ENCODE data around the gene SLC26A11.
"Not testable (repeated sequence)": the region's sequence is repeated elsewhere in the genome, so short reads cannot be mapped to it uniquely, and the experiment has no call there.

Gene SLC26A11

DNA sequence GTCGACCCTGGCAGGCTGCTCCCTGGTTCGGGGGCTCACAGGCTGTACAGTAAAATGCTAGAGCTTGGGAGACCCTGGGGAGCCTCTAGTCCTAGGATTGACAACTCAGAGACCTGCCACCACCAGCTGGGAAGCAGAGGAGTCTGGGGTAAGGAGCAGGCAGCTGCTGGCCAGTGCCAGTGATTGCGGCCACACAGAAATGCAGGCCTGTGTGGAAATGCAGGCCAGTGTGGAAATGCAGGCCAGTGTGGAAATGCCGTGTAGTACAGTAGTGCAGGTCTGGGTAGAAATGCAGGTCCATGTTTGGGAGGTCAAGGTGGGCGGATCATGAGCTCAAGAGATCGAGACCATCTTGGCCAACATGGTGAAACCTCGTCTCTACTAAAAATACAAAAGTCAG is 23.6 kb upstream of the SLC26A11 start:
- no peak for DNase-seq

DNA sequence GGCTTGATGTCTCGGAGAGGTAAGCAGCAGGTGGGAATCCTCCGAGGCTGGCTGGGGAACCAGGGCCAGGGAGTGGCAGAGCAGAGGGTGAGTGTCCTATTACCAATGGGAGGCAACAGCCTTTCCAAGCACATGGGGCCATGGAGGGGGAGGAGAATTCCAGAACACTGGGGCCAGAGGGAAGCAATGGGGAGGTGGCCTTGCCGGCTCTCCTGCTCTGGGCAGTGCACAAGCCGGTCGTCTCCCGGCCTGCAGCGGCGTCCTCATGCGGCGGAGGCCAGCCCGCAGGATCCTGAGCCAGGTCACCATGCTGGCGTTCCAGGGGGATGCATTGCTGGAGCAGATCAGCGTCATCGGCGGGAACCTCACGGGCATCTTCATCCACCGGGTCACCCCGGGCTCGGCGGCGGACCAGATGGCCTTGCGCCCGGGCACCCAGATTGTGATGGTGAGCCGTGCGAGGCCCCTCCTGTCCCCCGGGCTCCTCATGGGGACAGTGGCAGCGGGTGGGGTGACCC is 22.0 kb upstream of the SLC26A11 start:
- no peak for DNase-seq

DNA sequence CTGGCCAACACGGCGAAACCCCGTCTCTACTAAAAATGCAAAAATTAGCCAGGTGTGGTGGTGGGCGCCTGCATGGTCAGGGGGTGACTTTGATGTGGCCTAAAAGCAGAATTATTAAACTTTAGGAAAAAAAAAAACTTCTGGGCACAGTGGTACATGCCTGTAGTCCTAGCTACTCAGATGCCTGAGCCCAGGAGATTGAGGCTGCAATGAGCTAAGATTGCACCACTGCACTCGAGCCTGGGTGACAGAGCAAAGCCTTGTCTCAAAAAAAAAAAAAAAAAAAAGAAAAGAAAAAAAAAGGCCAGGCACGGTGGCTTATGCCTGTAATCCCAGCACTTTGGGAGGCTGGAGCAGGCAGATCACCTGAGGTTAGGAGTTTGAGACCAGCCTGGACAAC is 20.9 kb upstream of the SLC26A11 start:
- not testable (repeated sequence) for DNase-seq

DNA sequence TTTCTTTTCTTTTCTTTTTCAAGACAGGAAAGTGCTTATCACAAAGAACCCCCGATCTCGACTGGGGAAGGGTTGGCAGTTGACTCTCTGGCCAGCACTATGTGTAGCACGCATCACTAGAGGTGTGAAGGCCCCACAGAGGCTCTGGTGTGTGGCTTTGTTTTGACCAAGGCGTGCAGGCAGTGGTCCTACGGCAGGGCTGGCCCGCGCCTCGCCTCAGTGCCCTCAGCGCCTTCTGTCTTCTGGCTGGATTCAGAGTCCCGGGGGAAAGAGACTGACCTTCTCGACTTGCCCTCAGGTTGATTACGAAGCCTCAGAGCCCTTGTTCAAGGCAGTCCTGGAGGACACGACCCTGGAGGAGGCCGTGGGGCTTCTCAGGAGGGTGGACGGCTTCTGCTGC is 18.8 kb upstream of the SLC26A11 start:
- no peak for DNase-seq

DNA sequence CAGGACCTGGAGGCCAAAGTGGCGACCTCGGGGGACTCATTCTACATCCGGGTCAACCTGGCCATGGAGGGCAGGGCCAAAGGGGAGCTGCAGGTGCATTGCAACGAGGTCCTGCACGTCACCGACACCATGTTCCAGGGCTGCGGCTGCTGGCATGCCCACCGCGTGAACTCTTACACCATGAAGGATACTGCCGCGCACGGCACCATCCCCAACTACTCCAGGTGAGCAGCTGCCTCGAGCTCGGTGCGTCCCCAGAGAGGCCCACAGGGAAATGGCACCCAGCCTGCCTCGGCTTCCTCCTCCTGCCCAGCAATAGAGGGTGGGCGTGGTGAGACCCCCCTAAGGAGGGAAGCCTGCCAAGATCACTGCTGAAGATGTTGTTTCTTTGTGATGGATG is 18.0 kb upstream of the SLC26A11 start:
- DNase-seq, result no peak

DNA sequence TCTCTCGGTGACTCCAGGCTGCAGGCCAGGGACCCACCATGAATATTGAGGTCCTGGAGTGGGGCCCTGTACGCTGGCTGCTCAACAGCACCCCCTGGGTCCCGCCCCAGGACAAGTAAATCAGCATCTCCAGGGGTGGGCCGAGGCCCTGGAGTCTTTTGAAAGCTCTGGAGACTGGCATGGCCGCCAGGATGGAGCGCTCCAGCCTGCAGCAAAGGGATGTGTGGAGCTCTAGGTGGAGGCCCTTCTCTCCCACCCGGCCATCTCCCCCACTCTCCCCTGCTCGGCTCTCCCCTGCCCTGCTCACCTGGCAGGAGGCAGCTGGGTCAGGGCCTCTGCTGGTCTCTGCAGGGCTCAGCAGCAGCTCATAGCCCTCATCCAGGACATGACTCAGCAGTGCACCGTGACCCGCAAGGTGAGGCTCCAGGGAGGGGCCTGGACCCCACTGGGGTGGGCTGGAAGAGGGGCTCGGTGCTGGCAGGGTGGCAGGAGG is 16.7 kb upstream of the SLC26A11 start:
- DNase-seq, result no peak

DNA sequence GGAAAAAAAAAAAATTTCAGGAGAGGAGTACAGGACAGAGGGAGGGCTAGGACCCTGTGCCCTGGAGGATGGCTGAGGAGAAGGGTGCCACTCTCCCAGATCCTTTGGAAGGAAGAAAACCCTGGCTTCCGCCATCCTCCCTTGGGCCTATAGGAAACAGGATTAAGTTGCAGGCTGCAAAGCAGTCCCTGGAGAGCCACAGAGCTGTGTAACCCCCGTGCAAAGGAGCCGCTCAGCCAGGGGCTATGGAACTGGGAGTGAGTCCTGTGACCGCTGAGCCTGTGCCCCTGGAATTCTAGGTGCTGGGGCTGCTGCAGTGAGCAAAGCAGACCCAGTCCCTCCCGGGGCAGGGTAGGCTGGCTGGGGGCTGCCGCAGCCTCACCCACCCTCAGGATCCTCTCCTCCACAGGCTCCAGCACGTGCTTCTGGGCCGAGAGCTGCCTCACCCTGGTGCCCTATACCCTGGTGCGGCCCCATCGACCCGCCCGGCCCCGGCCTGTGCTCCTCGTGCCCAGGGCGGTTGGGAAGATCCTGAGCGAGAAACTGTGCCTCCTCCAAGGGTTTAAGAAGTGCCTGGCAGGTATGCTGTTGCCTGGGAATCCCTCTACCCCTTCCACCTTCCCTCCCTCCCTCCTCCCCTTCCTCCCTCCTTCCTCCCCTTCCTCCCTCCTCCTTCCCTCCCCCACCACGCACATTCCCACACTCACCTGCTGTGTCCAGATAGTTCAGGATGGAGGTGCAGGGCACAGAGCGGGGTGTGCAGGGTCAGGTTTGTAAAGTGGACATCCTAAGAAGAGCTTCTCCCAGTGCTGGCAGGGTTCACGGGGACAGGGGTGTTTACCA is 15.4 kb upstream of the SLC26A11 start:
- no peak for DNase-seq

DNA sequence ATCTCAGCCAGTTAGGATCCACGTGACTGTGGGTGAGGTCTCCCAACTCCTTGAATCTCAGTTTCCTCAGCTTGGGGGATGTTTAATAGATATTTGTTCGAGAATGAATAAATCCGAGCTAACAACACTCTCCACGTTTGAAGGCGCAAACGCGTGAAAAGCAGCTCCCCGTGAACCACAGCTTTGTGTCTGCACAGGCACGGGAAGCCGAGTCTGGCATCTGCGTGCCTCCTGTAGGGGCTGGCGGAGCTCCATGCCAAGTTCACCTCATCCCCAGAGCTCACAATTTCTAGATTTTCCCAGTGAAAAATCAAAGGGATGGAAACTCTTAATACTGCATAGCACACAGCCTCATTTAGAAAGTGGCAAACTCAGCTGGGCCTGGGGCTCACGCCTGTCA is 14.4 kb upstream of the SLC26A11 start:
- no peak for DNase-seq

DNA sequence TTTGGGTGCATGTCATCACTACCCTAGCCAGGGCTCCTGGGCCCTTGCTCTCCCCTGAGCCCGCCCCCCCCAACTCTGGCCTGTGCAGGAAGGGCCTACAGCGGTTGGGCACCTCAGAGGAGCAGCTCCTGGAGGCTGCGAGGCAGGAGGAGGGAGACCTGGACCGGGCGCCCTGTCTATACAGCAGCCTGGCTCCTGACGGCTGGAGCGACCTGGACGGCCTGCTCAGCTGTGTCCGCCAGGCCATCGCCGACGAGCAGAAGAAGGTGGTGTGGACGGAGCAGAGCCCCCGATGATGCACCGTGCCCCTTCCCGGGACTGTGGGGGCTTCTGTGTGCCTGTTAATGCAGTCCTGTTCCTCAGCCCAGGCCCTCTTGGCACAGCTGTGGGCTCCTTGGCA is 12.2 kb upstream of the SLC26A11 start:
- DNase-seq, result no peak

DNA sequence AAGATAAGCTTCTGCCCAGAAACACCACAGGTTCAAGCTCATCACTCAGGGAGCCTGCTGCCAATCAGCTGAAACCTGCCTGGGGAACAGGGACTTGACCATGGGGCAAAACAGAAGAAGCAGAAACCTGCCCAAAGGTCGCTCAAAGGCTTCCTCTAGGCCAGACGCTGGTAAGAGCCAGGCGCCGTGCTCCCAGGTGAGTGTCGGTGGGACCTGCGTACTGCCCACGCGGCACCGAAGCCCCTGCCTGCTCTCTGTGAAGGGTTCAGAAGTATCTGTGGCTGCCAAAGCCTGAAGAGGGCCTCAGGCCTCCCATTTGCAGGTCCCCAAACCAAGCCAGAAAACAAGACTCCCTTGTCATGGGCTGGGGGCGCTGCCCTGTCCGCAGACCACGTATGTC is 10.5 kb upstream of the SLC26A11 start:
- DNase-seq, result no peak

DNA sequence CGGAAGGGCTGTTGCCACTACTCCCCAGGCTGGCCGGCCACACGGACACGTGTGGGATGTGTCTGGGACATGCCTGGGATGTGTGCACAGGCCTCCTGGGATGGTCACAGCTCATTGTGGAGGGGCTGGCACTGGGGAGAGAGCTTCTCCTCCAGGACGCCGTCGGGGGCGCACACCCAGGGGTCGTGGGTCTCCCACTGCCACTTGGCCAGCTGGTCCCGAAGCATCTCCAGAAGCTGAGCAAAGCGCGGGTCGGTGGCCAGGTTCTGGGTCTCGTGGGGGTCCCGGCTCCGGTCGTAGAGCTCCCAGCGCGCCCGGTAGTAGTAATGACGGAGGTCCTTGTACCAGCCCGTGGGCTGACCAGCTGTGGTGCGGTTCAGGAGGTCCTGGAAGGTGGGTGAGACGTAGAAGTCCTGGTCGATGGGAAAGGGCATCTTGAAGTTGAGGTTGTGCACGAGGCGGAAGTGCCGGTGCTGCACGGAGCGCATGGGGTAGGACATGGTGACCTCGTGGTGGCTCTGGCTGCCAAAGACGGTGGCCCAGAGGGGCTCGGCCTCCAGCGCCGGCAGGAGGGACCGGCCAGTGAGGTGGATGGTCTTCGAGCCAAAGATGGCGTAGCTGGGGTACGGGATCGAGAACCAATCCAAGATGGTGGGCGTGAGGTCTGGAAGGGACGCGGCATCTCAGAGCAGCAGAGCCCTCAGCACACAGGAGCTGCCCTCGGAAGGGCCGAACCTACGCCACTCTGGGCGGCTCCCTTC is 9.7 kb upstream of the SLC26A11 start:
- no peak for DNase-seq

DNA sequence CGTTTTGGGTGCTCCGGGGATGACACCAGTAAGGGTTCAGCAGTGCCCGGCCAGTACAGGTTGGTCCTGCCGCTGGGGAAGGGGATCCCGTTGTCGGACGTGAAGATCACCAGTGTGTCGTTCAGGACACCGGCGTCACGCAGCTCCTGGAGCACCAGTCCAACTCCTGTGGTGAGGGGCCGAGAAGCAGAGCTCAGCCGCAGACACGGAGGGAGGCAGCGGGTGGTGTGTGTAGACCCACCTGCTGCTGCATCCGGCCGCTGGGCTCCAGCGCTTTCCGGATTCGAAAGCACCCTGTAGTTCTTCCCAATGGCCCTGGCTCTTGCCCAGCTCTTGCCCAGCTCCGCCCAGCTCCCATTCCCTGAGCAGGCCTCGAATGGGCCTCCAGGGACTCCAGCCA is 8.1 kb upstream of the SLC26A11 start:
- DNase-seq, result no peak

DNA sequence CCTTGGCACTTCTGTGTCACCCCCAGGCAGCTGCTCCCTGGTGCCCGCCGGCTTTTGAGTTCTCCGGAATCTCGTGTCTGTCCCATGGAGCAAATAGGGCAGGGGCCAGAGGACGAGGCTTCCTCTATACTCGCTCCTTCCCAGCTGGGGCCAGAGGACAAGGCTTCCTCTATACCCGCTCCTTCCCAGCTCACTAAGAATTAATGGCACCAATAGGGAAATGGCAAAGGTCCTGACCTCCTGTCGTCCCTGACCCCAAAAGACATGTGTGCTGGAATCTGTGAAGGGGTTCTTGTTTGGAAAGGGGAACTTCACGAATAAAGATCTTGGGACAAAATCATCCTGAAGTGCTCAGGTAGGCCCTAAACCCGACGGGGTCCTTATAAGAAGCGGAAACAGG is 7.7 kb upstream of the SLC26A11 start:
- no peak for DNase-seq

DNA sequence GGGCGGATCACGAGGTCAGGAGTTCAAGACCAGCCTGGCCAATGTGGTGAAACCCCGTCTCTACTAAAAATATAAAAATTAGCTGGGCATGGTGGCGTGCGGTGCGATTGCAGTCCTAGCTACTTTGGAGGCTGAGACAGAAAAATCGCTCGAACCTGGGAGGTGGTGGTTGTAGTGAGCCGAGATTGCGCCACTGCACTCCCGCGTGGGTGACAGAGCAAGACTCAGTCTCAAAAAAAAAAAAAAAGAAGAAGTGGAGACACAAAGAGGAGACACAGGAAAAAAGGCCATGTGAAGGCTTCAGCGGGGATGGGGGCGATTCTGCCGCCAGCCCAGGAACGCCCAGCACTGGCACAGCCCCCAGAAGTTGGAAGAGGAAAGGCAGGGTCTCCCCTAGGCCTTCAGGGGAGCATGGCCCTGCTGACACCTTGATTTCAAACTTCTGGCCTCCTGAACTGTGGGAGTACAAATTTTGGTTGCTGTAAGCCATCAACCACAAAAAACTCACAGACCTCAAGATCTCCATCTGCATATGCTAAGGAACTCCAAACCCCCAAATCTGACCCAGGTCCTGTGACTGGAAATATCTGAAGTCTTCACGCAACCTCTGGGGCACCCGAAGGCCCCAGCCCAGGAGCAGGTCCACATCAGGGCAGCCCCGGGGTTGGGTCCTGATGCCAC is 7.1 kb upstream of the SLC26A11 start:
- DNase-seq, result no peak

DNA sequence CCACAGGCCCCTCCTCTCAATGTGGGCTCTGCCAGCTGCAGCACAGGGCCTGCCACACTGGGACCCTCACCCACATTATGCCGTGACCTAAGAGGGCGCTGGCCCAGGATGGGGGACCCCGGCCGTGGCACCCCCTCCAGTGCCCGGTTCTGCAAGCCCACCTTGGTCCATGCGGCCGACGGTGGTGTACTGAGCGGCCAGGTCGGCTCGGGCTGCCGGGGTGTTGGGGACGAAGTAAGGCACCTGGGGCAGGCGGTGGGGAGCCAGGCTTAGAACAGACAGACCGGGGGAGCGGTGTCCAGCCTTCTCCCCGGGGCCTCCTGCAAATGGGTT is 6.6 kb upstream of the SLC26A11 start:
- no peak for DNase-seq

DNA sequence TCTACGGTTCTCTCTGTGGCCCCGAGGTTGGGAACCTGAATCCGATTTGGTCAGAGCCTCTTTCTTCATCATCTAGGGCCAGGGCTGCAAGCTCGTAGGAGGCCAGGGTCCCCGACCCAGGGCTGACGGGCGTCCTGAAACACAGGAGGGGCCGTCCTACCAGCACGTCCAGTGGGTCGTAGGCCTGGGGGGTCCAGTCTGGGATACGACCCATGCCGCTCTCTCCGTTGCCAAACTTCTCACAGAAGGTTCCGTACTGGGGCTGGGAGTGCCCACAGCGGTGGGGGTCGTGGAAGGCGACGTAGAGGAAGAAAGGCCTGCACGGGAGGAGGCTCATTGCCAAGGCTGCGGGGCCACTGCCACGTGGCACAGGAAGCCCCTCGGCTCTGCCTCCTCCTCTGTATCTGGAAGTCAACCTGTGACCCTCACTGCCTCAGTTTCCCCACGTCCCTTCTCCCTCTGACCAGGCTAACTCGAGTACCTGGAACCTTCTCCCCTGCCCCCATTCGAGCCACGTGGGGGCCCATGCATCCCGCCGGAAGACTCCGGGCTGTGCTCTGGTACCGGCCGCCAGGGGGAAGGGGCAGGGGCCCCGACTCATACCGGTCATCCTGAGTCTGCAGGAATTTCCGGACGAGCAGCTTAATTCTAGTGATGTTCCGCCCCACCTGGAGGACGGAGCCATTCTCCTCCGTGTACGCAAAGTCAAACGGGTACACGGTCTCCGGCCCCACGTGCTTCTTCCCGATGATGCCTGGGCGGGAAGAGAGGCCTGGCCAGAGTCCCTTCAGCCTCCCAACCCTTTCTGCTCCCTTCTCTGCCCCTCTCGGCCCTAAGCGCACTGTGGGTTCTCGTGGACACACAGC is 6.0 kb upstream of the SLC26A11 start:
- no peak for DNase-seq

DNA sequence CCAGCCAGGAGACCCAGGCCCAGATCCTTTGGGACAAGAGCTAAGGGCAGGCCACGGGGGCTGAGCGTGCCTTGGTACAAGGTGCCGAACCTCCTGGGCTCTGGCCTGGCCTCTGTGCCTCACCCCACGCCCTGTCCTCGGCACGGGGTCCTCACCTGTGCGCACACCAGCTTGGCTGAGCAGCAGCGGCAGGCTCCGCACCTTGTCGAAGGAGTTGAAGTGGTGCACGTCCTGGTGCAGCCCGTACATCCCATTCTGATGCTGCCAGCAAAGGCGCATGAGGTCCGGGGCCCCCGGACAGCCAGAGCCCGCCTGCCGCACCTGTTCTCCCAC is 5.4 kb upstream of the SLC26A11 start:
- DNase-seq, result no peak

DNA sequence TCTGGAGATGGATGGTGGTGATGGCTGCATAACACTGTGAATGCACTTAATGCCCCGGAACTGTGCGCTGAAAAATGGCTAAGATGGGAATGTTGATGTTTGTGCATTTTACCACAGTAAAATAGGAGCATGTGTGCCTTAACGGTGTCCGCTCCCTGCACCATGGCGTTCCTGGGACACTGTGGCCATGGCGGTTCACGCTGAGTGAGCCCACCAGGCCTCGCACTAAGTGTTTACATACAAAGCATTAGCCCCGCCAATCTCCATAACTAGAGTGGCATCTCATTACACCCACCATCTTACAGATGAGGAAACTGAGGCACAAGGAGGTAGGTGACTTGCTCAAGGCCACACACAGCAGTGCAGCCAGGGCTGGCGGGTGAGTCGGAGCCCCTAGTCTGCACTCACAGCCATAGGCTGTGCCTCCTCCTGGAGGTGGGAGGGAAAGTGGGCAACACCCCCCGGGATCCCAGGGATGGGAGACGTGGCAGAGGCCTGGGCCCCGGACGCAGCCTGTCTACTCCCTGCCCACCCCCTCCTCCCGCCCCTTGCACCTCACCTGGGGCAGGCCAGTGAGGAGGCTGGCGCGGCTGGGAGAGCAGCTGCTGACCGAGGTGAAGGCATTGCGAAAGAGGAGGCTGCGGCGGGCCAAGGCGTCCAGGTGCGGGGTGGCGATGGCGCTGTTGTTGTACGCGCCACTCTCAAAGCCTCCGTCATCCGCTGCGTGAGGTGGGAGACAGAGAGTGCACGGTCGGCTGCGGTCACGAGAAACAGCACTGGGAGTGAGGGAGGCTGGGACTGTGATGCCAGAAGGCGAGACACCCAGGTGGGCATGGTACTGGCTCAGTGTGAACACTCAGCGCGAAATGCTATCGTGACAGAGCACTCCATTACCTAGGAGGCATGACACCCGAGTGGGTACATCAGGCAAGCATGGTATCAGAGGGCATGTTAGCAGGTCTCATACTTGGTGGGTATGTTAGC is 3.5 kb upstream of the SLC26A11 start:
- DNase-seq, result no peak

DNA sequence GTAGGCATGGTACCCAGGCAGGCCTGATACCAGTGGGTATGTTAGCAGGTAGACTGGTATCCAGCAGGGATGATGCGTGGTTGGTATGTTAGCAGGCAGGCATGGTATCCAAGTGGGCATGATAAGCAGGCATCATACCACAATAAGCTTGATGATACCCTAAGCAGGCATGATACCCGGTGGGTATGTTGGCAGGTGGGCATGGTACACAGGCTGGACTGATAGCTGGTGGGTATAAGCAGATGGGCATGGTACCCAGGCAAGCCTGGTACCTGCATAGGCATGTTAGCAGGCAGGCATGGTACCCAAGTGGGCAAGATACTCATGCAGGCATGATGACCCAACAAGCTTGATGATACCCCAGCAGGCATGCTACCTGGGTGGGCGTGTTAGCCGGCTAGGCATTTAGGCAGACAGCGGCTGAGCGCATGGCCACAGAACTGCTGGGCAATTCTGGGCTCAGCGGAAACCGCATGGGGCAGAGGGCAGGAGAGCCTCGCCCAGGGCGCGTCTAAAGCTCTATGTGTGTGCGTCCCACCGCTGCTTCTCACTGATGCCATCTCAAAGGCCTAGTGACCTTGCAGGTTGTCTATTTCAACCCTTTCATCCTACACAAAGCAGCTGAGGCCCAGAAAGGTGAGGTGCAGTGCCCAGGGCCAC is 2.4 kb upstream of the SLC26A11 start:
- no peak for DNase-seq

DNA sequence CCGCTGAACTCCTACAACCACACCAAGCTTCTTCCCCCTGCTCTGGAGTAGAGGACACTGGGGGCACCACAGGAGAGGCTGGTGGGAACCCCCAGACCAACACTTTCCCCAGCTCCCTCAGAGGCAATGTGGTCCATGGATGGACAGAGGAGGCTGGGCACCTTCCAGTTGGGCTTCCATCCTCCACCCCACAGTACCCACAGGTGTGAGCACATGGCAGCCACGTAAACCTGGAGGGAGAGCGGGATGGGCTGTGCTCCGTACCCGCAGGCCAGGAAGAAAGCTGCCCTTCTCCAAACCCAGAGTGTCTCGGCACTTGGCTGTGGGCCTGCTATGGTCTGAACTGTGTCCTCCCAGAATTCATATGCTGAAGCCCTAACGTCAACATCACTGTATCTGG is 1.8 kb upstream of the SLC26A11 start:
- DNase-seq, result no peak
